ENCODE results near the gene FGF22.

Gene FGF22

GRCh38 chr19:651114-651818, 11.6 kb downstream of the FGF22 start:
- TF ChIP-seq CTCF (IDR thresholded peaks at IDR 0.05; ENCODE audit: low read depth, low read length, missing control alignments): no peak
- no peak for DNase-seq (ENCODE audit: extremely low read depth, low read depth)
- H3K4me3 ChIP-seq (replicated peaks; ENCODE audit: low read depth, low read length): no peak overlapping the region

- H3K4me3 ChIP-seq (replicated peaks; ENCODE audit: low read depth, low read length): no peak overlapping the region
- no peak for TF ChIP-seq CTCF (IDR thresholded peaks at IDR 0.05; ENCODE audit: low read depth, low read length, missing control alignments)
- DNase-seq (ENCODE audit: extremely low read depth, low read depth): no peak
These were observed 12.3 kb downstream of the FGF22 start for GRCh38 chr19:651991-652390.

- no peak for TF ChIP-seq CTCF (IDR thresholded peaks at IDR 0.05; ENCODE audit: low read depth, low read length, missing control alignments)
- no peak for DNase-seq (ENCODE audit: extremely low read depth, low read depth)
- no peak overlapping the region for H3K4me3 ChIP-seq (replicated peaks; ENCODE audit: low read depth, low read length)
These were observed 13.0 kb downstream of the FGF22 start for GRCh38 chr19:652467-653389.

- no peak for TF ChIP-seq CTCF (IDR thresholded peaks at IDR 0.05; ENCODE audit: low read depth, low read length, missing control alignments)
- H3K4me3 ChIP-seq (replicated peaks; ENCODE audit: low read depth, low read length): no peak overlapping the region
- DNase-seq (ENCODE audit: extremely low read depth, low read depth): no peak
These were observed 13.7 kb downstream of the FGF22 start for GRCh38 chr19:653425-653824.

GRCh38 chr19:655691-656090, 16.0 kb downstream of the FGF22 start:
- no peak overlapping the region for H3K4me3 ChIP-seq (replicated peaks; ENCODE audit: low read depth, low read length)
- DNase-seq (ENCODE audit: extremely low read depth, low read depth): no peak
- TF ChIP-seq CTCF (IDR thresholded peaks at IDR 0.05; ENCODE audit: low read depth, low read length, missing control alignments): no peak

GRCh38 chr19:656751-657559, 17.3 kb downstream of the FGF22 start:
- H3K4me3 ChIP-seq (replicated peaks; ENCODE audit: low read depth, low read length): no peak overlapping the region
- TF ChIP-seq CTCF (IDR thresholded peaks at IDR 0.05; ENCODE audit: low read depth, low read length, missing control alignments): no peak
- DNase-seq (ENCODE audit: extremely low read depth, low read depth): no peak
